AG09309 (cell line): ENCODE results near the gene MTUS2.
"Not testable (repeated sequence)": the region's sequence is repeated elsewhere in the genome, so short reads cannot be mapped to it uniquely, and the experiment has no call there.

Experiments
- DNase-seq: peaks from one replicate; pipeline ENCODE4 v3.0.0-alpha.2; 2010; ENCODE audit warnings: low read depth
- H3K4me3 ChIP-seq: 2 replicates; pipeline ENCODE4 v1.5.1; 2011; ENCODE audit warnings: mild to moderate bottlenecking, low read depth, low read length, moderate library complexity; ENCODE audit not compliant: control insufficient read depth
- TF ChIP-seq, protein P1 (sequence below): IDR thresholded peaks from 2 replicates; pipeline ENCODE4 v1.5.1; 2011; ENCODE audit warnings: mild to moderate bottlenecking, low read depth, low read length, inconsistent platforms; ENCODE audit not compliant: insufficient read depth, control insufficient read depth; ENCODE audit errors: missing control alignments

The MTUS2 gene

DNA sequence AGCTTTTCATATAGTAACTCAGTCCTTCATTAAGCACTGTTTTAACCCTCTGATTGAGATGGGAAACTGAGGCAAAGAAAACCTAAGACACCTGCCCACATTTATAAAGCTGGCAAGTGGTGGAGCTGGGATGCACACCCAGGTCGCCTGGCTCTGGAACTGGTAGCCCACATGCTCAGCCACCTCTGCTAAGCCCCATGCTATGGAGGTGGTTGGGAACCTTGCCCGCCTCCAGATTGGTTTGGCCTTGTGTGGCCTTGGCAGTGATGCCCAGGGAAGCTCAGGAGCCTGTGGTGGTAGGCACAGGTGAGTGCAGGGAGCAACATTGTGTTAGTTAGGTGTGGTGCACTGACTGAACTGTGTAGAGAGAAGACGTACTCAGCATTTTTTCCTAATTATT is 370.2 kb downstream of the MTUS2 start:
- DNase-seq = no peak
- TF ChIP-seq, protein P1, sequence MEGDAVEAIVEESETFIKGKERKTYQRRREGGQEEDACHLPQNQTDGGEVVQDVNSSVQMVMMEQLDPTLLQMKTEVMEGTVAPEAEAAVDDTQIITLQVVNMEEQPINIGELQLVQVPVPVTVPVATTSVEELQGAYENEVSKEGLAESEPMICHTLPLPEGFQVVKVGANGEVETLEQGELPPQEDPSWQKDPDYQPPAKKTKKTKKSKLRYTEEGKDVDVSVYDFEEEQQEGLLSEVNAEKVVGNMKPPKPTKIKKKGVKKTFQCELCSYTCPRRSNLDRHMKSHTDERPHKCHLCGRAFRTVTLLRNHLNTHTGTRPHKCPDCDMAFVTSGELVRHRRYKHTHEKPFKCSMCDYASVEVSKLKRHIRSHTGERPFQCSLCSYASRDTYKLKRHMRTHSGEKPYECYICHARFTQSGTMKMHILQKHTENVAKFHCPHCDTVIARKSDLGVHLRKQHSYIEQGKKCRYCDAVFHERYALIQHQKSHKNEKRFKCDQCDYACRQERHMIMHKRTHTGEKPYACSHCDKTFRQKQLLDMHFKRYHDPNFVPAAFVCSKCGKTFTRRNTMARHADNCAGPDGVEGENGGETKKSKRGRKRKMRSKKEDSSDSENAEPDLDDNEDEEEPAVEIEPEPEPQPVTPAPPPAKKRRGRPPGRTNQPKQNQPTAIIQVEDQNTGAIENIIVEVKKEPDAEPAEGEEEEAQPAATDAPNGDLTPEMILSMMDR = no peak
- no peak overlapping the region for H3K4me3 ChIP-seq

DNA sequence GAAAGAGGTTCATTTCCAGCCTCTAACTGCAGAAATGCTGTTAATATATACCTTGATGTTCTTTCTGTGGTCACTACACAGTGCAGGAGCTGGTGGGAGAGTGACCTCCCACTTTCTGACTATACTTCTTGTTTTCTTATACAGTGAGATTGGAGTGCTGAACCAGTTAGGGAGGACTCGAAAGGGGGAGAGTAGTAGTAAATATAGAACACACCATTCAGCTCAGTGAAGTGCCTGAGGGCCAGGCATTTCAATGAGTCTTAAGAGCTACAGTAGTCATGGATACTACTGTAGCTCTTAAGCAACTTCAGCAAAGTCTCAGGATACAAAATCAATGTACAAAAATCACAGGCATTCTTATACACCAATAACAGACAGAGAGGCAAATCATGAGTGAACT is 372.9 kb downstream of the MTUS2 start:
- DNase-seq = no peak
- no peak overlapping the region for H3K4me3 ChIP-seq
- TF ChIP-seq, protein P1 = no peak

DNA sequence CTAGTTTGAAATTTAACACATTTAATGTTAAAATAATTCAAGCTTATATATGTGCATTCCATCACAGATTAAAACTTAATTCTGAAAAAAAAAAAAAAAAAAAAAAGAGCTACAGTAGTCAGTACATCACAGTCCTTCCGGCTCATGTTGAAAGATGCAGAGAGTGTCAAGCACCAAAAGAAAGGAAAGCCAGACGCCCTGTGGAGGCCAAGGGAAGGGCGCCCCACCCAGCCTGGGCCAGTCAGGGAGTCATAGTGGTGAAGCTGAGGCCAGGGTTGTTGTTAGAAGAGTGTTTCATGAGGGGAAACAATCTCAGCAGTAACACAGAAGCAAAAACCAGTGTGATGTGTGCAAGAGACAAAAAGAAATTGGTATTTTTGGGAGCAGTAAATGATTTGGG is 375.3 kb downstream of the MTUS2 start:
- TF ChIP-seq, protein P1 = no peak
- DNase-seq = no peak
- H3K4me3 ChIP-seq = no peak overlapping the region

DNA sequence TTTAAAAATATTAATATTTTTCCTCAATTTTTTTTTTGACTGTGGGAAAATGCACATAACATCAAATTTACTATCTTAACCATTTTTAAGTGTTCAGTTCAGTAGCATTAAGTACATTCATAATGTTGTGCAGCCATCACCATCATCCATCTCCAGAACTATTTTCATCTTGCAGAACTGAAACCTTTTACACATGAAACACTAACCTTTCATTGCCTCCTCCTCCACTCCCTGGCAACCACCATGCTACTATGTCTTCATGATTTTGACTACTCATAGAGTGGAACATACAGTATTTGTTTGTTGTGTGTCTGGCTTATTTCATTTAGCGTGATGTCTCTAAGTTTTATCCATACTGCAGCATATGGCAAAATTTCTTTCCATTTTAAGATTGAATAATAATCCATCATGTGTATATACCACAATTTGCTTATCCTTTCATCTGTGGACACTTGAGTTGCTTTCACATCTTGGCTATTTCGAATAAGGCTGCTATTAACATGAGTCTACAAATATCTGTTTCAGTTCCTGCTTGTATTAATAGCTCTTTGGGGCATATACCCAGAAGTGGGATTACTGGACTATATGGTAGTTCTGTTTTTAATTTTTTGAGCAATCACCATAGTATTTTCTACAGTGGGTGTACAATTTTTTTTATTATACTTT is 376.4 kb downstream of the MTUS2 start:
- TF ChIP-seq, protein P1 = no peak
- no peak overlapping the region for H3K4me3 ChIP-seq
- no peak for DNase-seq

DNA sequence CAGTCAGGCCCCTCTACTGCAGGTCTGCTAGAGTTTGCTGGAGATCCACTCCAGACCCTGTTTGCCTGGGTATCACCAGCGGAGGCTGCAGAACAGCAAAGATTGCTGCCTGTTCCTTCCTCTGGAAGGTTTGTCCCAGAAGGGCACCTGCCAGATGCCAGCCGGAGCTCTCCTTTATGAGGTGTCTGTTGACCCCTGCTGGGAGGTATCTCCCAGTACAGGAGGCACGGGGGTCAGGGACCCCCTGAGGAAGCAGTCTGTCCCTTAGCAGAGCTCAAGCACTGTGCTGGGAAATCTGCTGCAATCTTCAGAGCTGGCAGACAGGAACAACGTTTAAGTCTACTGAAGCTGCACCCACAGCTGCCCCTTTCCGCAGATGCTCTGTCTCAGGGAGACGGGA is 382.6 kb downstream of the MTUS2 start:
- H3K4me3 ChIP-seq = not testable (repeated sequence)

DNA sequence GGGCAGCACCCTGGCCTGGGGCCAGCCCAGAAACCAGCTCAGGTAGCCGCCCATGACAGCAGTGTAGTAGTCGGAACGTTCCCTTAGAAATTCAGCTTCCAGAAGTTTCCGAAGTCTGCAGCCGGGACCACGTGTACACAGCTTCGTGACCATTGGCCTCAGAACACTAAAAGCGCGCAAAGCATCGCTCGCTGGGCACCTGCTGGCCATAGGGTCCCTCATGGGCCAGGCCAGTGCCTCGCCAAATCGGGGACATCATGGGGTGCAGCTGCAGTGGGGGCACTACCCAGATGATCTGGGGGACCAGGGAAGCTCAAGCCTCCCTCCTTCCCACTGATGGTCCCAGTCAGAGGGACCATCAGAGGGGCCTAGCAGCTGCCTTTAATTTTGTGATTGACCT is 384.5 kb downstream of the MTUS2 start:
- DNase-seq = no peak
- TF ChIP-seq, protein P1 = no peak
- no peak overlapping the region for H3K4me3 ChIP-seq

More for the DNA sequence above, 382.6 kb downstream of the MTUS2 start:
- not testable (repeated sequence) for DNase-seq

DNA sequence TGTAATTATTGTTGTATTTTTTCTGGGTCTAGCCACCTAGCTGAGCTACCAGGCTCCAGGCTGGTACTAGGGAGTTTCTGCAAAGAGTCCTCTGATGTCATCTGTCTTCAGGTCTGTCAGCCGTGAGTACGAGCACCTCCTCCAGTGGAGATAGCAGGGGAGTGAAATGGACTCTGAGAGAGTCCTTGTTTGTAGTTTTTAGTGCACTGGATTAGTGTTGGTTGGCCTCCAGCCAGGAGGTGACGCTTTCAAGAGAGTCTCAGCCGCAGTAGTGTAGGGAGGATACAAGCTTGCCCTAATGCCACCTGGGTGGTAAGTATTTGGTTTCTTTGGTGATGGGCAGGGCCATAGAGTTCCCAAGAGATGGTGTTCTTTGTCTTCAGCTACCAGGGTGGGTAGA is 390.5 kb downstream of the MTUS2 start:
- DNase-seq = no peak
- TF ChIP-seq, protein P1 = no peak
- no peak overlapping the region for H3K4me3 ChIP-seq

DNA sequence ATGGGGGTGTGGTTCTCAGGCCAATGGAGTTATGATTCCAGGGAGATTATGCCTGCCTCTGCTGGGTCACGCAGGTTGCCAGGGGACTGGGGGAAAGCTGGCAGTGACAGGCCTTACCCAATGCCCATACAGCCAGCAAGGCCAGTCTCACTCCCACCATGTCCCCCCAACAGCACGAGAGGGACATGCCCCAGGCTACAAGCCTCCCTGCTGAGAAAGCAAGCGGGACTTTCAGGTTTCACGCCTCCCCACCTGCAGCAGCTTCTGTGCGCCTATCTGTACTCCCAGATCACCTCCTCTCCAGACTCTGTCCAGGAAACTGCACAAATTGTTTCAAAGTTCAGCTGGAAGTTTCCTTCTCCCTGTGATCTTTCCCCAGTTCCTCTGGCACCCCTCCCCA is 391.0 kb downstream of the MTUS2 start:
- DNase-seq, H3K4me3 ChIP-seq: not testable (repeated sequence)
